ENCODE results near the gene TAS2R16.
"Not testable (repeated sequence)": the region's sequence is repeated elsewhere in the genome, so short reads cannot be mapped to it uniquely, and the experiment has no call there.

TAS2R16 gene

DNA sequence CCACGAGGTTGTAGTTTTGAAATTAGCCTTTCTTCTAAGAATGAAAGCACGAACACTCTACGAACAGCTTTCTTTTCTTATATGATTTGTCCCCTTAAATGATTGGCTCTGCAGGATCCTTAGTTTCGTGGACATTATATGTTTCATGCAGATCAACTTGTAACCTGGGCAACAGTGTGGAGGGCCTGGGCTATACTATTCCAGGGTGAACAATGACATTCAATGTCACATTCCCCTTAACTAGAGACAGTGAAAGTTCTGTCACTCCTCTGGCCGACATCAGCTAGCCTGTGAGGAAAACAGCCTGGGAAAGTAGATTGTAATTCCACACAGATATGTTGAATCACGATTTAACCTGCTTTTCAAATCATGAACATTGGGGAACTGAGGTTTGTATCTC is 23.4 kb downstream of the TAS2R16 start:
- no peak for DNase-seq (ENCODE audit: low spot score)

DNA sequence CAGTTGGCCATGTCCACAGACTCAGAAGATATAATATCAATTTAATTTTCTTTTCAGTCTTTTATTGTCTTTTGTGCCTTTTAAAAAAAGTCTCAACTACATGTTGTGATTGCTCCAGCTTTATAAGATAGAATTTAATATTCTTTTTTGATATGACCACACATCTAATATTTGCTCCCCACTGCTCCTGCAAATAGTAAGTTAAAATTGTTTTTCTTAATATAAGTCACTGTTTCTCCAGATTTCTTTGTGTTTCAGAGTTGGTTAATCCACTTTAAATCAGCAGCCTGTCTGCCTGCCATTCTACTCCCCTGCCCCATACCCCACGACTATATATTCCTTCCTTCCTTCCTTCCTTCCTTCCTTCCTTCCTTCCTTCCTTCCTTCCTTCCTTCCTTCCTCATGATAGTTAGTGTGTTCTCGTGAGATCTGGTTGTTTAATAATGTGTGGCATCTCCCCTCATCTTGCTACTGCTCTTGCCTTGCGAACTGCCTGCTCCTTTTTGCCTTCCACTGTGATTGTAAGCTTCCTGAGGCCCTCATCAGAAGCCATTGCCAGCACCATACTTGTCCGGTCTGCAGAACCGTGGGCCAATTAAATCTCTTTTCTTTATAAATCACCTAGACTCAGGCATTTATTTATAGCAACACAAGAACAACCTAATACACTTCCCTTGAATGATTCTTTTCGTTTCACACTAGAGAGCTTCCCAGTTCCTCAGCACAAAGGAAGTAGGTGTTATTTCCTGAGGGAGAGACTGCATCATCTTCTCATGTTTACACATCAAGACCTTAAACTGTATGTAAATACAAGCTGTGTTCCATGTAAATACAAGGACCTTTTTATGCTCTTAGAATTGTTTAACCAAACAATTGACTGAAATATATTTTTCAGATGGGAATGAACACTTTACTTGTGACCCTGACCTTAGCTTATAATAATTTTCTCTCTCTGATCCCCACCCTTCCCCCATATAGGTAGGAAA is 24.5 kb downstream of the TAS2R16 start:
- DNase-seq (ENCODE audit: low spot score) = no peak

DNA sequence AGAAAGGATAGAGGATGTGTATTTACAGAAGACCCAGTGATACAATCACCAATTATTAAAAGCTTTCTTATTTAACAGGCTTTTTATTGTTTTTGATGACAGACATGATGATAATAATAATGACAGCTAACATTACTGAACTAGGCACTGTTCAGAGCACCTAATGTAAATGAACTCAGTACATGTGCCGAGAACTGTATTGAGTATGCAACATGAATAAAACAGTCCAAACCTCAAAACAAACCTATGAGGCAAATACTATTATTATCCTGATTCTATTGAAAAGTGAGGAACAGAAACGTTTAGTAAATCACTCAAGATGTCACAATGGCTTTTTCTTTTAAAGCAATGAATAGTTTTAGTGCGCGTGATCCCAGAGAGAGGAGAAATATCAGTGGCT is 27.1 kb downstream of the TAS2R16 start:
- DNase-seq (ENCODE audit: low spot score) = no peak

DNA sequence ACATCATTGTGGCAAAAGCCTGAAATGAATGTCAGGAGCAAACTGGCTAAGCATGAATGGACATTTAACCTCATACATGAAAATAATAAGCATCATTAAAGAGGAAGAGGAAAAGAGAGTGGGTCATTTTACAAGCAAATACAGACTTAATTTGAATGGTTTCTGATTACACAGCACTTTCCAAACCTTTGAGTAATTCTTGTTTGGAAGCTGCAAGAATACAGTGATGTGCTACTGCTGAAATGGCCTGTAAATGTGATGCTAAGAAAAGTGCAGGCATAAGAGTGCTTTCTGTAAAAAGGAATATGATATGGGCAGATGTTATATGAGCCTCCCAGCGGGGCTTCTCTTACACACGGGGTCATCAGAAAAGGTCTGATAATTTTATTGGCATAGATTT is 30.2 kb downstream of the TAS2R16 start:
- no peak for DNase-seq (ENCODE audit: low spot score)

DNA sequence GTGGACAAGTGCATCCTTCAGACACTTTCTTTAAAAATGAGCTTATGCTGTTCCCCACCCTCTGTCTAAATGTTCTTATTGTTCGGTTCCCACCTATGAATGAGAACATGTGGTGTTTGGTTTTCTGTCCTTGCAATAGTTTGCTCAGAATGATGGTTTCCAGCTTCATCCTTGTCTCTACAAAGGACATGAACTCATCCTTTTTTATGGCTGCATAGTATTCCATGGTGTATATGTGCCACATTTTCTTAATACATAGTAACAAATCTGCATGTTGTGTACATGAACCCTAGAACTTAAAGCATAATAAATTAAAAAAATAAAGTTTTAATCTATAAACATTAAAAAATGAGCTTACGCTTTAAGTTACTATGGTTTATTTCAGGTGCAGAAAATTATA is 41.8 kb downstream of the TAS2R16 start:
- DNase-seq (ENCODE audit: low spot score) = not testable (repeated sequence)

DNA sequence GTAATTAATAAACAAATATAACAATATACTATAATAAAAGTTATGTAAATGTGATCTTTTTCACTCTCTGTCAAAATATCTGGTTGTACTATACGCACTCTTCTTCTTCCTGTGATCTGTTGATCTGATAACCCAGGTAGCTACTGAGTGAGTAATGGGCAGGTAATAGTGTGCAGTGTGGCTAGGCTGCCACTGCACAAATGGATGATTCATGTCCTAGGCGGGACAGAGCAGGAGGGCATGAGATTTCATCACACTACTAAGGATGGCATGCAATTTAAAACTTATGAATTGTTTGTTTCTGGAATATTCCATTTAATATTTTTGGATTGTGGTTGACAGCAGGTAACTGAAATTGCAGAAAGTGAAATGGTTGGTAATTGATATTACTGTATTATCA is 44.5 kb downstream of the TAS2R16 start:
- no peak for DNase-seq (ENCODE audit: low spot score)

DNA sequence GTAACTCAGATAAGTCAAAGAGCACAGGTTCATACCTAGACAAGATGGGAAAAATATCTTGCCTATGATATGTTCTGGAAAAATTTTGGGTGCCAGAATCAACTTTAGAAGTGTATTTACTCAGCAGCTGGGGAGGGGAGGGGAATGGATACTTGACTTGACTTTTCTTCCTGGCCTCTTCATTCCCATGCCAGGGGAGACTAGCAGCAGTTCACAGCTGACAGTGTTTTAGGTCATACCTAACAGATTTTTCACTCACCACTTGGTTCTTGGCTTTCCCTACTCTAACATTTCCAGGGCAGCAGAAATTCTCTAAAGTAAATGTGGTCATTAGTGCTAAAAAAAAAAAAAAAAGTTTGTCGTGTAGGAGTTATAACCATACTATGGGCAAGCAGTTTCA is 46.3 kb downstream of the TAS2R16 start:
- no peak for DNase-seq (ENCODE audit: low spot score)

All from pons (tissue), 1 donor.